ENCODE measurements around the gene C6orf163. TPM values are rescaled to one million over a fixed set of nuclear protein-coding genes. Genes with fewer than 3 reads are reported as not detected.

C6orf163 gene
- total RNA-seq, 1 donor from 2014 or later = 2.9 TPM

GRCh38 chr6:87330961-87331360 lies 13.7 kb upstream of the C6orf163 start:
- H3K36me3 Mint-ChIP-seq (ENCODE audit: low read depth, unreplicated experiment) = no peaks in the 10 kb centered on the region
- no peak for FAIRE-seq
- Histone ChIP-seq H3K4me3 (ENCODE audit: insufficient read depth, low read depth, low read length) (no peak overlapping the region), H3K4me1 (ENCODE audit: insufficient read depth, low read length) (no peaks in the 10 kb centered on the region), H3K9ac (ENCODE audit: low read length) (no peak overlapping the region), H4K20me1 (ENCODE audit: insufficient read depth, low read length) (peaks cover 11% of the 10 kb centered on the region), H3K27ac (ENCODE audit: low read depth, low read length) (no peak overlapping the region), H3K9me3 (ENCODE audit: insufficient read depth, low read depth, low read length) (no peaks in the 10 kb centered on the region), H3K27me3 (ENCODE audit: insufficient read depth, low read length) (no peaks in the 10 kb centered on the region), H2AFZ (ENCODE audit: low read depth, low read length) (no peak overlapping the region), H3K79me2 (ENCODE audit: insufficient read depth, low read length) (peaks cover 17% of the 10 kb centered on the region), H3K36me3 (ENCODE audit: insufficient read depth, low read length) (no peaks in the 10 kb centered on the region), H3K4me2 (ENCODE audit: low read length) (no peak overlapping the region)
- DNase-seq (ENCODE audit: low read depth) = no peak
- TF ChIP-seq, protein P1, sequence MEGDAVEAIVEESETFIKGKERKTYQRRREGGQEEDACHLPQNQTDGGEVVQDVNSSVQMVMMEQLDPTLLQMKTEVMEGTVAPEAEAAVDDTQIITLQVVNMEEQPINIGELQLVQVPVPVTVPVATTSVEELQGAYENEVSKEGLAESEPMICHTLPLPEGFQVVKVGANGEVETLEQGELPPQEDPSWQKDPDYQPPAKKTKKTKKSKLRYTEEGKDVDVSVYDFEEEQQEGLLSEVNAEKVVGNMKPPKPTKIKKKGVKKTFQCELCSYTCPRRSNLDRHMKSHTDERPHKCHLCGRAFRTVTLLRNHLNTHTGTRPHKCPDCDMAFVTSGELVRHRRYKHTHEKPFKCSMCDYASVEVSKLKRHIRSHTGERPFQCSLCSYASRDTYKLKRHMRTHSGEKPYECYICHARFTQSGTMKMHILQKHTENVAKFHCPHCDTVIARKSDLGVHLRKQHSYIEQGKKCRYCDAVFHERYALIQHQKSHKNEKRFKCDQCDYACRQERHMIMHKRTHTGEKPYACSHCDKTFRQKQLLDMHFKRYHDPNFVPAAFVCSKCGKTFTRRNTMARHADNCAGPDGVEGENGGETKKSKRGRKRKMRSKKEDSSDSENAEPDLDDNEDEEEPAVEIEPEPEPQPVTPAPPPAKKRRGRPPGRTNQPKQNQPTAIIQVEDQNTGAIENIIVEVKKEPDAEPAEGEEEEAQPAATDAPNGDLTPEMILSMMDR (IDR thresholded peaks at IDR 0.05; ENCODE audit: insufficient read depth, low read depth, low read length) = no peak
- no peak for TF ChIP-seq EZH2 (IDR thresholded peaks at IDR 0.05; ENCODE audit: insufficient read depth, low read length)
- H3K4me1 Mint-ChIP-seq (ENCODE audit: low read depth, unreplicated experiment) = peaks cover 11% of the 10 kb centered on the region
- no peaks in the 10 kb centered on the region for H3K9me3 Mint-ChIP-seq (ENCODE audit: unreplicated experiment)
- no peaks in the 10 kb centered on the region for H3K27me3 Mint-ChIP-seq (ENCODE audit: low read depth, unreplicated experiment)
- no peak overlapping the region for H3K27ac Mint-ChIP-seq (ENCODE audit: unreplicated experiment)
- no peak overlapping the region for H3K4me3 Mint-ChIP-seq (ENCODE audit: unreplicated experiment)

DNA sequence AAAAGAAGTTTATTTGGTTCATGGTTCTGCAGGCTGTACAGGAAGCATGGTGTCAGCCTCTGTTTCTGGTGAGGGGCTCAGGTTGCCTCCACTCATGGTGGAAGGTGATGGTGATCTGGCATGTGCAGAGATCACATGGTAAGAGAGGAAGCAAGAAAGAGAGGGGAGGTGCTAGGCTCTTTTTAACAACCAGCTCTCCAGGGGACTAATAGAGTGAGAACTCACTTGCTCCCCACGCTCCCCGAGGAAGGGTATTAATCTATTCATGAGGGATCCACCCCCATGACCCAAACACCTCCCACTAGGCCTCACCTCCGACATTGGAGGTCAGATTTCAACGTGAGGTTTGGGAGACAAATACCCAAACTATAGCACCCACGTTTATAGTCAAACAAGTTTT lies 11.6 kb upstream of the C6orf163 start:
- Histone ChIP-seq H3K79me2 (ENCODE audit: insufficient read depth, low read length) (peaks cover 17% of the 10 kb centered on the region), H3K27ac (ENCODE audit: low read depth, low read length) (no peak overlapping the region), H3K4me3 (ENCODE audit: insufficient read depth, low read depth, low read length) (no peak overlapping the region), H3K9me3 (ENCODE audit: insufficient read depth, low read depth, low read length) (no peaks in the 10 kb centered on the region), H3K4me1 (ENCODE audit: insufficient read depth, low read length) (no peaks in the 10 kb centered on the region), H3K9ac (ENCODE audit: low read length) (no peak overlapping the region), H3K4me2 (ENCODE audit: low read length) (no peak overlapping the region), H3K27me3 (ENCODE audit: insufficient read depth, low read length) (no peaks in the 10 kb centered on the region), H3K36me3 (ENCODE audit: insufficient read depth, low read length) (no peaks in the 10 kb centered on the region), H4K20me1 (ENCODE audit: insufficient read depth, low read length) (peaks cover 17% of the 10 kb centered on the region), H2AFZ (ENCODE audit: low read depth, low read length) (no peak overlapping the region)
- H3K4me3 Mint-ChIP-seq (ENCODE audit: unreplicated experiment) = no peak overlapping the region
- no peak for TF ChIP-seq EZH2 (IDR thresholded peaks at IDR 0.05; ENCODE audit: insufficient read depth, low read length)
- TF ChIP-seq, protein P1 (IDR thresholded peaks at IDR 0.05; ENCODE audit: insufficient read depth, low read depth, low read length) = no peak
- FAIRE-seq (no peak), DNase-seq (ENCODE audit: low read depth) (no peak)
- no peak overlapping the region for H3K27ac Mint-ChIP-seq (ENCODE audit: unreplicated experiment)
- H3K4me1 Mint-ChIP-seq (ENCODE audit: low read depth, unreplicated experiment) = peaks cover 17% of the 10 kb centered on the region
- H3K36me3 Mint-ChIP-seq (ENCODE audit: low read depth, unreplicated experiment) = no peaks in the 10 kb centered on the region
- H3K27me3 Mint-ChIP-seq (ENCODE audit: low read depth, unreplicated experiment) = no peaks in the 10 kb centered on the region
- H3K9me3 Mint-ChIP-seq (ENCODE audit: unreplicated experiment) = no peaks in the 10 kb centered on the region

DNA sequence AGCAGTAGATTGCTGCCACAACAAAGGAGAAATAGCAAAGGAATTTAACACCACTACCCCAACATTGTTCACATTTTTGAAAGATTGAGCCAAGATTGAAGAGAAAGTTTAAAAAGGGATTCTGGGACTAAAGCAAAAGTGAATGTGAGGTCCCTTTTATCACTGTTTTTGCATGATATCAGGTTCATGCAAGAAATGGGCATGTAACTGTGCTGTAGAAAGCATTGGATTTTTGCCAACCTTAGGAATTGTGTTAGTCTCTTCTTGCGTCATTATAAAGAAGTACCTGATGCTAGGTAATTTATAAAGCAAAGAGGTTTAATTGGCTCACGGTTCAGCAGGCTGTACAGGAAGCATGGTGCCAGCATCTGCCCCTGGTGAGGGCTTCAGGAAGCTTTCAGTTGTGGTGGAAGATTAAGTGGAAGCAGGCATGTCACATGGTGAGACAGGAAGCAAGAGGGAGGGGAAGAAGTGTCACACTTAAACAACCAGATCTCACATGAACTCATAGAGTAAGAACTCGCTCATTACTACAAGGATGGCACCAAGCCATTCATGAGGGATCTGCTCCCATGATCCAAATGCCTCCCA lies 10.9 kb upstream of the C6orf163 start:
- Histone ChIP-seq H2AFZ (ENCODE audit: low read depth, low read length) (no peak overlapping the region), H3K9ac (ENCODE audit: low read length) (no peak overlapping the region), H3K36me3 (ENCODE audit: insufficient read depth, low read length) (no peaks in the 10 kb centered on the region), H3K27me3 (ENCODE audit: insufficient read depth, low read length) (no peaks in the 10 kb centered on the region), H3K27ac (ENCODE audit: low read depth, low read length) (no peak overlapping the region), H3K9me3 (ENCODE audit: insufficient read depth, low read depth, low read length) (no peaks in the 10 kb centered on the region), H3K4me2 (ENCODE audit: low read length) (no peak overlapping the region), H3K4me1 (ENCODE audit: insufficient read depth, low read length) (no peaks in the 10 kb centered on the region), H3K4me3 (ENCODE audit: insufficient read depth, low read depth, low read length) (no peak overlapping the region), H4K20me1 (ENCODE audit: insufficient read depth, low read length) (peaks cover 17% of the 10 kb centered on the region), H3K79me2 (ENCODE audit: insufficient read depth, low read length) (peaks cover 17% of the 10 kb centered on the region)
- no peaks in the 10 kb centered on the region for H3K27me3 Mint-ChIP-seq (ENCODE audit: low read depth, unreplicated experiment)
- DNase-seq (ENCODE audit: low read depth) (peak; percentile 22), FAIRE-seq (no peak)
- no peaks in the 10 kb centered on the region for H3K36me3 Mint-ChIP-seq (ENCODE audit: low read depth, unreplicated experiment)
- H3K27ac Mint-ChIP-seq (ENCODE audit: unreplicated experiment) = no peak overlapping the region
- H3K9me3 Mint-ChIP-seq (ENCODE audit: unreplicated experiment) = no peaks in the 10 kb centered on the region
- peaks cover 20% of the 10 kb centered on the region for H3K4me1 Mint-ChIP-seq (ENCODE audit: low read depth, unreplicated experiment)
- TF ChIP-seq, protein P1 (IDR thresholded peaks at IDR 0.05; ENCODE audit: insufficient read depth, low read depth, low read length) = no peak
- TF ChIP-seq EZH2 (IDR thresholded peaks at IDR 0.05; ENCODE audit: insufficient read depth, low read length) = no peak
- H3K4me3 Mint-ChIP-seq (ENCODE audit: unreplicated experiment) = no peak overlapping the region

Measured in astrocyte (in vitro differentiated cells and primary cell).